ENCODE data around the gene LMO1.

- TF ChIP-seq KAT2A (conservative IDR thresholded peaks at IDR 0.05; ENCODE audit: control insufficient read depth, low read depth, low read length), result no peak
- no peak for TF ChIP-seq ZBED1 (IDR thresholded peaks at IDR 0.05; ENCODE audit: borderline replicate concordance)
Observed at GRCh38 chr11:8276528-8276927, 12.8 kb upstream of the LMO1 start.

All from GM12878 (cell line).